22Rv1 (cell line): Measurements from ENCODE around the gene GRAMD4.

Experiments used
- ZFX ChIP-seq: fragments of 450-650 bp; IDR thresholded peaks from 2 replicates; pipeline ENCODE4 v1.6.1; 2017; ENCODE audit warnings: antibody characterized with exemption, borderline replicate concordance
- TF ChIP-seq, protein P1 (sequence below): fragments of 450-650 bp; IDR thresholded peaks from 2 replicates; pipeline ENCODE4 v1.5.1; 2017; ENCODE audit warnings: mild to moderate bottlenecking

DNA sequence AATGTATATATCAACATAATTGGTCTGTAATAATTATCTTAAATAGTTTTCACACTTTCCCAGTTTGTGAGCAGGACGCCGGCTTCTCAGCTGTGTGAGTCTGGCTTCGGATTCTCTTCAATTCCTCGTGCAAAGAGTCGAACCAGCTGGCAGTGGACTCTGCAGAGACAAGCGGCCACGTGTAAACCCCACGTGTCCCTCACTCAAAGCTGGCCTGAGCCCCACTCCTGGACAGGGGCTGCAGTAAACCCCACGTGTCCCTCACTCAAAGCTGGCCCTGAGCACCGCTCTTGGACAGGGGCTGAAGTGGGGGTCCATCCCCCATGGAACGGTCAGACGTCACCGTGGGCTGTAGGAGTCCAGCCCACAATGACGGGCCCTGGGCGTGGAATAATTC lies 66.9 kb downstream of the GRAMD4 start:
- TF ChIP-seq, protein P1, sequence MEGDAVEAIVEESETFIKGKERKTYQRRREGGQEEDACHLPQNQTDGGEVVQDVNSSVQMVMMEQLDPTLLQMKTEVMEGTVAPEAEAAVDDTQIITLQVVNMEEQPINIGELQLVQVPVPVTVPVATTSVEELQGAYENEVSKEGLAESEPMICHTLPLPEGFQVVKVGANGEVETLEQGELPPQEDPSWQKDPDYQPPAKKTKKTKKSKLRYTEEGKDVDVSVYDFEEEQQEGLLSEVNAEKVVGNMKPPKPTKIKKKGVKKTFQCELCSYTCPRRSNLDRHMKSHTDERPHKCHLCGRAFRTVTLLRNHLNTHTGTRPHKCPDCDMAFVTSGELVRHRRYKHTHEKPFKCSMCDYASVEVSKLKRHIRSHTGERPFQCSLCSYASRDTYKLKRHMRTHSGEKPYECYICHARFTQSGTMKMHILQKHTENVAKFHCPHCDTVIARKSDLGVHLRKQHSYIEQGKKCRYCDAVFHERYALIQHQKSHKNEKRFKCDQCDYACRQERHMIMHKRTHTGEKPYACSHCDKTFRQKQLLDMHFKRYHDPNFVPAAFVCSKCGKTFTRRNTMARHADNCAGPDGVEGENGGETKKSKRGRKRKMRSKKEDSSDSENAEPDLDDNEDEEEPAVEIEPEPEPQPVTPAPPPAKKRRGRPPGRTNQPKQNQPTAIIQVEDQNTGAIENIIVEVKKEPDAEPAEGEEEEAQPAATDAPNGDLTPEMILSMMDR = no peak
- no peak for TF ChIP-seq ZFX
